Fibroblast of the aortic adventitia (primary cell): ENCODE data around the gene GPD2. TPM values are rescaled to one million over a fixed set of nuclear protein-coding genes. Genes with fewer than 3 reads are reported as not detected.

Experiments used
- DNase-seq: peaks from one replicate; pipeline ENCODE4 v3.0.0-alpha.2; 2010; ENCODE audit warnings: low read depth
- H3K4me3 ChIP-seq: 2 replicates; pipeline ENCODE4 v1.5.1; 2011; ENCODE audit warnings: low read depth, mild to moderate bottlenecking, control low read depth, low read length, moderate library complexity
- CTCF ChIP-seq: IDR thresholded peaks from 2 replicates; pipeline ENCODE4 v1.5.1; 2011; ENCODE audit warnings: mild to moderate bottlenecking, low read length, control low read depth, inconsistent platforms; ENCODE audit not compliant: insufficient read depth
- total RNA-seq: library from RNA; depleted of rRNA; stranded (reverse); fragments of >200 nt; gene quantifications from 2 replicates; pipeline ENCODE4 v1.2.3, GENCODE V29; 2012; ENCODE audit warnings: low replicate concordance

The GPD2 gene
- total RNA-seq, 1 donor: 89.7 TPM

DNA sequence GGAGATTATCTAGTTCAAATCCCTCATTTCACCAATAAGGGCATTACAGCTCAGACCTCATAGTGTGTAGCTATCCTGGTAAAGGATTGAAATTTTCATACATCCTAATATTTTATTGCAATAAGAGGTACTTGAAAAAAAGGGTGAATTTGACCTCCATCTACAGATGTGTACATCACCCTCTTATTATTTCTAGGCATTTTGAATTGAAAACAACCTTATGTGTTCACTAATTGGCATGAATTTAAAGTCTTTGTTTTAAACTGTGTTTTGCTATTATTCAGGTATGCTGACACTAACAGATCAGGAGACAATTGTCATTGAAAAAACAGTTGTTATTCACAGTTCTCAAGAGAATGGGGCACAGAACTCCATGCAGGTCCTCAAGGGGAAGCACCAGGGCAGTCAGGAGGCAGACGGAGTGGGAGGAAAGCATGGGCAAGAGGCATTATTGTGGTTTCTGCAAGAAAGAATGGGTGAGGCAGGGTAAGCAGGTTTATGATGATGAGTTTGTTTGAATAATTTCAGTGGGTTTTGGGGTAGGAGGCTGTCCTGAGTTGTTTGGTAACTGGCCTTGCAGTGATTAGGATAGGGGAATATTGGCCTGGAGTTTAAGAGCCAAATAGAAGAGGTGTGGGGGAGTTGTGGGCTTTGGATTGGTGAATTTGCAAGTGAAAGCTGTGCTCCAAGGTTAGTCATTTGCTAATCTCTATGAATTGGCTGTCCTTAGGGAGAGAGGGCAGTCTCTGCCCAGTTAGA, 194.6 kb downstream of the GPD2 start:
- no peak for DNase-seq
- TF ChIP-seq CTCF: no peak
- H3K4me3 ChIP-seq: no peak overlapping the region

- no peak overlapping the region for H3K4me3 ChIP-seq
- TF ChIP-seq CTCF: no peak
- DNase-seq: no peak
Observed at GRCh38 chr2:156635646-156636045, 199.5 kb downstream of the GPD2 start.

Other genes starting within 250 kb of the GPD2 start
- gene NR4A2, start 103.7 kb upstream of the GPD2 start, total RNA-seq: 0.41 and 0.81 TPM in 2 replicates